ENCODE results near the gene TOMM40L.

The TOMM40L gene

GRCh38 chr1:161209790-161210409, 16.0 kb upstream of the TOMM40L start:
- no peak overlapping the region for H2AFZ ChIP-seq (ENCODE audit: low read length)
- H3K9me3 ChIP-seq (ENCODE audit: low read length), result no peaks in the 10 kb centered on the region
- no peak overlapping the region for H3K4me3 ChIP-seq (ENCODE audit: low read depth, low read length, poor library complexity, severe bottlenecking)
- H3K4me1 ChIP-seq (ENCODE audit: insufficient read depth, low read length, severe bottlenecking), result no peaks in the 10 kb centered on the region
- H3K4me2 ChIP-seq (ENCODE audit: low read length), result no peak overlapping the region
- peaks cover 81% of the 10 kb centered on the region for H3K36me3 ChIP-seq (ENCODE audit: insufficient read depth, low read length)
- no peaks in the 10 kb centered on the region for H3K9me2 ChIP-seq (ENCODE audit: low read depth, low read length)
- no peak overlapping the region for H3K9ac ChIP-seq (ENCODE audit: low read length)
- H4K20me1 ChIP-seq (ENCODE audit: insufficient read depth, low read length), result no peaks in the 10 kb centered on the region
- no peak overlapping the region for H3K27ac ChIP-seq (ENCODE audit: low read depth, low read length, poor library complexity, severe bottlenecking)
- TF ChIP-seq EZH2 (IDR thresholded peaks at IDR 0.05; ENCODE audit: borderline replicate concordance, low read length) (no peak), CTCF (IDR thresholded peaks at IDR 0.05; ENCODE audit: low read length) (peak; percentile 85)
- no peaks in the 10 kb centered on the region for H3K27me3 ChIP-seq (ENCODE audit: insufficient read depth, low read length)
- H3K79me2 ChIP-seq (ENCODE audit: insufficient read depth, low read length), result no peaks in the 10 kb centered on the region
- no peaks in the 10 kb centered on the region for H3F3A ChIP-seq (ENCODE audit: insufficient read depth, low read length)

GRCh38 chr1:161214369-161214768, 11.5 kb upstream of the TOMM40L start:
- H3K27ac ChIP-seq (ENCODE audit: low read depth, low read length, poor library complexity, severe bottlenecking), result no peak overlapping the region
- H3K9me3 ChIP-seq (ENCODE audit: low read length), result no peaks in the 10 kb centered on the region
- H3K9ac ChIP-seq (ENCODE audit: low read length), result no peak overlapping the region
- H2AFZ ChIP-seq (ENCODE audit: low read length), result no peak overlapping the region
- no peaks in the 10 kb centered on the region for H3K9me2 ChIP-seq (ENCODE audit: low read depth, low read length)
- no peaks in the 10 kb centered on the region for H3F3A ChIP-seq (ENCODE audit: insufficient read depth, low read length)
- no peaks in the 10 kb centered on the region for H3K27me3 ChIP-seq (ENCODE audit: insufficient read depth, low read length)
- H3K79me2 ChIP-seq (ENCODE audit: insufficient read depth, low read length), result no peaks in the 10 kb centered on the region
- no peak for TF ChIP-seq CTCF (IDR thresholded peaks at IDR 0.05; ENCODE audit: low read length)
- no peak for TF ChIP-seq EZH2 (IDR thresholded peaks at IDR 0.05; ENCODE audit: borderline replicate concordance, low read length)
- H3K4me2 ChIP-seq (ENCODE audit: low read length), result no peak overlapping the region
- no peaks in the 10 kb centered on the region for H4K20me1 ChIP-seq (ENCODE audit: insufficient read depth, low read length)
- peaks cover 57% of the 10 kb centered on the region for H3K36me3 ChIP-seq (ENCODE audit: insufficient read depth, low read length)
- H3K4me3 ChIP-seq (ENCODE audit: low read depth, low read length, poor library complexity, severe bottlenecking), result no peak overlapping the region
- peaks cover 20% of the 10 kb centered on the region for H3K4me1 ChIP-seq (ENCODE audit: insufficient read depth, low read length, severe bottlenecking)

DNA sequence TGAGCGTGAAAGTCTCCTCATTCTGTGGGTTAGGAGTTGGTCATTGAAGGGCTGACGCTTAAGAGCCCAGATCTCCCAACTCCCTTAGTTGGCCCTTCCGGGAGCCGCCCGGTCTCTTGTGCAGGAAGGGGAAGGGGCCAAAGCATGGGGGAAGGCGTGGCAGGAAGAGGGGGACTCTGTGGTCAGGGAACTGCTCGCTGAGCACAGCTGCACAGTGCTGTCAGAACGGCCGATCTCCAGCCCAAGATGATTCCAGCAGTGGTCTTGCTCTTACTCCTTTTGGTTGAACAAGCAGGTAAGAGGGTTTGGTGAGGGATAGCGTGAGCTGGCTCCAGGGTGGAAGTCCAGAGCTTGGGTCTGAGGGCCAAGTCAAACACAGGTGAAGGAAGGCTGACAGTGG, 10.8 kb upstream of the TOMM40L start, which contains the start of gene FCER1G:
Gene FCER1G (plus strand): TSS at position 220 of the 400 bp plus-strand sequence. CDS start 27 bp downstream, at position 247.
- Histone ChIP-seq H3K9me2 (ENCODE audit: low read depth, low read length) (no peaks in the 10 kb centered on the region), H2AFZ (ENCODE audit: low read length) (no peak within 1 kb of the TSS), H3K36me3 (ENCODE audit: insufficient read depth, low read length) (peaks cover 51% of the 10 kb centered on the region), H3K4me3 (ENCODE audit: low read depth, low read length, poor library complexity, severe bottlenecking) (no peak within 1 kb of the TSS), H3K27me3 (ENCODE audit: insufficient read depth, low read length) (no peaks in the 10 kb centered on the region), H3K9me3 (ENCODE audit: low read length) (no peaks in the 10 kb centered on the region), H3K27ac (ENCODE audit: low read depth, low read length, poor library complexity, severe bottlenecking) (no peak within 1 kb of the TSS), H3K79me2 (ENCODE audit: insufficient read depth, low read length) (no peaks in the 10 kb centered on the region), H3F3A (ENCODE audit: insufficient read depth, low read length) (no peaks in the 10 kb centered on the region), H3K9ac (ENCODE audit: low read length) (no peak within 1 kb of the TSS), H3K4me2 (ENCODE audit: low read length) (no peak within 1 kb of the TSS), H3K4me1 (ENCODE audit: insufficient read depth, low read length, severe bottlenecking) (peaks cover 20% of the 10 kb centered on the region), H4K20me1 (ENCODE audit: insufficient read depth, low read length) (no peaks in the 10 kb centered on the region)
- TF ChIP-seq EZH2 (IDR thresholded peaks at IDR 0.05; ENCODE audit: borderline replicate concordance, low read length), result no peak
- no peak for TF ChIP-seq CTCF (IDR thresholded peaks at IDR 0.05; ENCODE audit: low read length)
